Astrocyte (in vitro differentiated cells and primary cell): Measurements from ENCODE around the gene ZC3HAV1. TPM values are rescaled to one million over a fixed set of nuclear protein-coding genes. Genes with fewer than 3 reads are reported as not detected.

ENCODE experiments used
- DNase-seq: peaks from one replicate; pipeline ENCODE4 v3.0.0-alpha.2; 2010; ENCODE audit warnings: low read depth
- FAIRE-seq: peaks from 2 replicates; lab custom pipeline; 2011; peaks lifted over from hg19 to GRCh38; lab: Jason Lieb, UNC
- H2AFZ ChIP-seq: 2 replicates; pipeline ENCODE4 v1.6.0; 2012; ENCODE audit warnings: low read depth, low read length, inconsistent platforms
- H3K27ac ChIP-seq: 2 replicates; pipeline ENCODE4 v1.5.1; 2011; ENCODE audit warnings: low read depth, low read length, inconsistent platforms
- H3K27me3 ChIP-seq: 2 replicates; pipeline ENCODE4 v1.6.0; 2011; ENCODE audit warnings: low read length, inconsistent platforms; ENCODE audit not compliant: insufficient read depth
- H3K36me3 ChIP-seq: 2 replicates; pipeline ENCODE4 v1.5.1; 2011; ENCODE audit warnings: low read length, inconsistent platforms; ENCODE audit not compliant: insufficient read depth
- H3K4me1 ChIP-seq: 2 replicates; pipeline ENCODE4 v1.5.1; 2011; ENCODE audit warnings: low read length, inconsistent platforms; ENCODE audit not compliant: insufficient read depth
- H3K4me2 ChIP-seq: 2 replicates; pipeline ENCODE4 v1.6.0; 2012; ENCODE audit warnings: low read length, inconsistent platforms
- H3K4me3 ChIP-seq: 2 replicates; pipeline ENCODE4 v1.5.1; 2011; ENCODE audit warnings: low read depth, mild to moderate bottlenecking, low read length, inconsistent platforms; ENCODE audit not compliant: insufficient read depth
- H3K79me2 ChIP-seq: 2 replicates; pipeline ENCODE4 v1.6.0; 2012; ENCODE audit warnings: mild to moderate bottlenecking, low read length, inconsistent platforms; ENCODE audit not compliant: insufficient read depth
- H3K9ac ChIP-seq: 2 replicates; pipeline ENCODE4 v1.6.0; 2012; ENCODE audit warnings: mild to moderate bottlenecking, low read length, inconsistent platforms
- H3K9me3 ChIP-seq: 2 replicates; pipeline ENCODE4 v1.5.1; 2012; ENCODE audit warnings: low read depth, mild to moderate bottlenecking, low read length, inconsistent platforms; ENCODE audit not compliant: insufficient read depth
- H4K20me1 ChIP-seq: 2 replicates; pipeline ENCODE4 v1.6.0; 2012; ENCODE audit warnings: low read length, inconsistent platforms; ENCODE audit not compliant: insufficient read depth
- H3K27ac Mint-ChIP-seq: one replicate; pipeline ENCODE4 v1.8.0; 2021; ENCODE audit warnings: mild to moderate bottlenecking, mixed read lengths; ENCODE audit not compliant: unreplicated experiment
- H3K27me3 Mint-ChIP-seq: one replicate; pipeline ENCODE4 v1.8.0; 2021; ENCODE audit warnings: low read depth, mixed read lengths; ENCODE audit not compliant: unreplicated experiment
- H3K36me3 Mint-ChIP-seq: one replicate; pipeline ENCODE4 v1.8.0; 2021; ENCODE audit warnings: low read depth, mixed read lengths; ENCODE audit not compliant: unreplicated experiment
- H3K4me1 Mint-ChIP-seq: one replicate; pipeline ENCODE4 v1.8.0; 2021; ENCODE audit warnings: low read depth, mixed read lengths; ENCODE audit not compliant: unreplicated experiment
- H3K4me3 Mint-ChIP-seq: one replicate; pipeline ENCODE4 v1.8.0; 2021; ENCODE audit warnings: mild to moderate bottlenecking, moderate library complexity, mixed read lengths; ENCODE audit not compliant: unreplicated experiment
- H3K9me3 Mint-ChIP-seq: one replicate; pipeline ENCODE4 v1.8.0; 2021; ENCODE audit warnings: mild to moderate bottlenecking, mixed read lengths; ENCODE audit not compliant: unreplicated experiment
- EZH2 ChIP-seq: IDR thresholded peaks from 2 replicates; pipeline ENCODE4 v1.6.1; 2012; ENCODE audit warnings: mild to moderate bottlenecking, low read length, inconsistent platforms; ENCODE audit not compliant: insufficient read depth
- total RNA-seq: library from RNA; stranded (reverse); gene quantifications from 2 replicates; pipeline ENCODE4 v1.2.1, GENCODE V29; 2021
- TF ChIP-seq, protein P1 (sequence below): IDR thresholded peaks from 2 replicates; pipeline ENCODE4 v1.5.1; 2011; ENCODE audit warnings: low read depth, mild to moderate bottlenecking, inconsistent platforms, low read length, moderate library complexity; ENCODE audit not compliant: insufficient read depth

The ZC3HAV1 gene
- total RNA-seq, 1 donor from 2014 or later = 63.8 TPM

DNA sequence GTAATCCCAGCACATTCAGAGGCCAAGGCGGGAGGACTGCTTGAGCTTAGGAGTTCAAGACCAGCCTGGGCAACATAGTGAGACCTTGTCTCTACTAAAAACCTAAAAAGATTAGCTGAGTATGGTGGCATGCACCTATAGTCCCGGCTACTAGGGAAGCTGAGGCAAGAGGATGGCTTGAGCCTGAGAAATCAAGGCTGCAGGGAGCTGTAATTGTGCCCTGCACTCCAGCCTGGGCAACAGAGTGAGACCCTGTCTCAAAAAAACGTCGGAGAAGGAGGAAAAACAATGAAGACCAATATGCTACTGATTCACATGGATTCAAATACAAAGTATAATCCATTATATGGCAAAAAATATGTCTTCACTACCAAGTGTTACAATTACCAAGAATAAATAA is 87.2 kb downstream of the ZC3HAV1 start:
- no peaks in the 10 kb centered on the region for H3K79me2 ChIP-seq
- peaks cover 13% of the 10 kb centered on the region for H3K36me3 ChIP-seq

GRCh38 chr7:139018910-139019309 is 90.6 kb downstream of the ZC3HAV1 start:
- peaks cover 3% of the 10 kb centered on the region for H3K27me3 Mint-ChIP-seq
- DNase-seq (no peak), FAIRE-seq (no peak)
- Histone ChIP-seq H3K9ac (no peak overlapping the region), H3K4me3 (no peak overlapping the region), H2AFZ (no peak overlapping the region), H3K4me1 (peaks cover 10% of the 10 kb centered on the region), H3K27ac (no peak overlapping the region), H3K27me3 (no peaks in the 10 kb centered on the region), H3K36me3 (peaks cover 7% of the 10 kb centered on the region), H3K4me2 (no peak overlapping the region), H3K79me2 (no peaks in the 10 kb centered on the region), H4K20me1 (peaks cover 3% of the 10 kb centered on the region), H3K9me3 (no peaks in the 10 kb centered on the region)
- no peaks in the 10 kb centered on the region for H3K9me3 Mint-ChIP-seq
- peaks cover 2% of the 10 kb centered on the region for H3K36me3 Mint-ChIP-seq
- no peak overlapping the region for H3K4me3 Mint-ChIP-seq
- peaks cover 11% of the 10 kb centered on the region for H3K4me1 Mint-ChIP-seq
- H3K27ac Mint-ChIP-seq = no peak overlapping the region
- TF ChIP-seq, protein P1, sequence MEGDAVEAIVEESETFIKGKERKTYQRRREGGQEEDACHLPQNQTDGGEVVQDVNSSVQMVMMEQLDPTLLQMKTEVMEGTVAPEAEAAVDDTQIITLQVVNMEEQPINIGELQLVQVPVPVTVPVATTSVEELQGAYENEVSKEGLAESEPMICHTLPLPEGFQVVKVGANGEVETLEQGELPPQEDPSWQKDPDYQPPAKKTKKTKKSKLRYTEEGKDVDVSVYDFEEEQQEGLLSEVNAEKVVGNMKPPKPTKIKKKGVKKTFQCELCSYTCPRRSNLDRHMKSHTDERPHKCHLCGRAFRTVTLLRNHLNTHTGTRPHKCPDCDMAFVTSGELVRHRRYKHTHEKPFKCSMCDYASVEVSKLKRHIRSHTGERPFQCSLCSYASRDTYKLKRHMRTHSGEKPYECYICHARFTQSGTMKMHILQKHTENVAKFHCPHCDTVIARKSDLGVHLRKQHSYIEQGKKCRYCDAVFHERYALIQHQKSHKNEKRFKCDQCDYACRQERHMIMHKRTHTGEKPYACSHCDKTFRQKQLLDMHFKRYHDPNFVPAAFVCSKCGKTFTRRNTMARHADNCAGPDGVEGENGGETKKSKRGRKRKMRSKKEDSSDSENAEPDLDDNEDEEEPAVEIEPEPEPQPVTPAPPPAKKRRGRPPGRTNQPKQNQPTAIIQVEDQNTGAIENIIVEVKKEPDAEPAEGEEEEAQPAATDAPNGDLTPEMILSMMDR = no peak
- TF ChIP-seq EZH2 = no peak

More for the DNA sequence above, 87.2 kb downstream of the ZC3HAV1 start:
- Histone ChIP-seq H3K27ac (no peak overlapping the region), H3K4me2 (no peak overlapping the region), H3K4me1 (peaks cover 6% of the 10 kb centered on the region), H3K9ac (no peak overlapping the region), H3K27me3 (no peaks in the 10 kb centered on the region), H3K9me3 (no peaks in the 10 kb centered on the region), H3K4me3 (no peak overlapping the region), H4K20me1 (peaks cover 11% of the 10 kb centered on the region), H2AFZ (no peak overlapping the region)
- DNase-seq (no peak), FAIRE-seq (no peak)
- H3K4me1 Mint-ChIP-seq = peaks cover 11% of the 10 kb centered on the region
- H3K27me3 Mint-ChIP-seq = no peaks in the 10 kb centered on the region
- H3K4me3 Mint-ChIP-seq = no peak overlapping the region
- H3K9me3 Mint-ChIP-seq = no peaks in the 10 kb centered on the region
- no peak overlapping the region for H3K27ac Mint-ChIP-seq
- TF ChIP-seq, protein P1 = no peak
- no peak for TF ChIP-seq EZH2
- peaks cover 4% of the 10 kb centered on the region for H3K36me3 Mint-ChIP-seq

- no peaks in the 10 kb centered on the region for H3K9me3 ChIP-seq
- FAIRE-seq = peak; percentile 45
- H3K4me3 ChIP-seq = no peak overlapping the region
- Mint-ChIP-seq H3K36me3 (no peaks in the 10 kb centered on the region), H3K27me3 (peaks cover 3% of the 10 kb centered on the region), H3K27ac (no peak overlapping the region), H3K4me3 (no peak overlapping the region), H3K9me3 (no peaks in the 10 kb centered on the region), H3K4me1 (peaks cover 4% of the 10 kb centered on the region)
- no peaks in the 10 kb centered on the region for H4K20me1 ChIP-seq
- H3K4me2 ChIP-seq = peak overlapping the region; percentile 71
- peak; percentile 44 for DNase-seq
- no peak overlapping the region for H3K27ac ChIP-seq
- no peak overlapping the region for H3K9ac ChIP-seq
- TF ChIP-seq, protein P1 = peak; percentile 65
- no peak for TF ChIP-seq EZH2
- peak overlapping the region; percentile 54 for H2AFZ ChIP-seq
- no peaks in the 10 kb centered on the region for H3K27me3 ChIP-seq
- H3K36me3 ChIP-seq = no peaks in the 10 kb centered on the region
- H3K79me2 ChIP-seq = no peaks in the 10 kb centered on the region
- H3K4me1 ChIP-seq = peaks cover 5% of the 10 kb centered on the region
Measured at GRCh38 chr7:139016931-139017511, 92.5 kb downstream of the ZC3HAV1 start.
